Smooth muscle cell (in vitro differentiated cells): ENCODE data around the gene HCRTR1. TPM values are rescaled to one million over a fixed set of nuclear protein-coding genes. Genes with fewer than 3 reads are reported as not detected.
A peak's percentile ranks its signal among the peaks of the same experiment; 100 is the strongest.

Experiments used
- DNase-seq: peaks from one replicate; lab custom pipeline; 2025; ENCODE audit not compliant: unreplicated experiment; lab: John Stamatoyannopoulos, UW
- H2AFZ ChIP-seq: fragments of 200-600 bp; sonication (generic); 2 replicates; pipeline ENCODE4 v1.6.0; 2016; ENCODE audit warnings: antibody characterized with exemption, low read depth, mild to moderate bottlenecking
- H3F3A ChIP-seq: fragments of 200-600 bp; sonication (generic); 2 replicates; pipeline ENCODE4 v1.6.0; 2017; ENCODE audit warnings: antibody characterized with exemption, low read depth
- H3K27ac ChIP-seq: fragments of 200-600 bp; sonication (generic); 2 replicates; pipeline ENCODE4 v1.5.1; 2016; ENCODE audit warnings: low read depth, mild to moderate bottlenecking
- H3K27me3 ChIP-seq: fragments of 200-600 bp; sonication (generic); 2 replicates; pipeline ENCODE4 v1.6.1; 2016; ENCODE audit warnings: low read depth, mild to moderate bottlenecking
- H3K36me3 ChIP-seq: fragments of 200-600 bp; sonication (generic); 2 replicates; pipeline ENCODE4 v1.5.1; 2016; ENCODE audit warnings: low read depth
- H3K4me1 ChIP-seq: fragments of 200-600 bp; sonication (generic); 2 replicates; pipeline ENCODE4 v1.5.1; 2016; ENCODE audit warnings: low read depth
- H3K4me2 ChIP-seq: fragments of 200-600 bp; sonication (generic); 2 replicates; pipeline ENCODE4 v1.6.0; 2016; ENCODE audit warnings: mild to moderate bottlenecking
- H3K4me3 ChIP-seq: fragments of 200-600 bp; sonication (generic); 2 replicates; pipeline ENCODE4 v1.5.1; 2016; ENCODE audit warnings: mild to moderate bottlenecking
- H3K79me2 ChIP-seq: fragments of 200-600 bp; sonication (generic); 2 replicates; pipeline ENCODE4 v1.6.0; 2016; ENCODE audit warnings: low read depth, mild to moderate bottlenecking
- H3K9ac ChIP-seq: fragments of 200-600 bp; sonication (generic); 2 replicates; pipeline ENCODE4 v1.6.0; 2016; ENCODE audit warnings: low read depth
- H3K9me3 ChIP-seq: fragments of 200-600 bp; sonication (generic); replicated peaks from 2 replicates; pipeline ENCODE4 v1.5.1; 2016; ENCODE audit warnings: low read depth
- H4K20me1 ChIP-seq: fragments of 200-600 bp; sonication (generic); 2 replicates; pipeline ENCODE4 v1.6.0; 2016; ENCODE audit warnings: low read depth
- CTCF ChIP-seq: fragments of 200-600 bp; sonication (generic); IDR thresholded peaks from 2 replicates; pipeline ENCODE4 v1.5.1; 2017; ENCODE audit warnings: borderline replicate concordance, mild to moderate bottlenecking, antibody characterized with exemption; ENCODE audit not compliant: insufficient read depth, poor library complexity, severe bottlenecking
- WGBS: methylation state at CpG from one replicate; pipeline ENCODE4 v1.1.7; 2016; ENCODE audit warnings: low lambda C conversion rate; 5-methylcytosine and 5-hydroxymethylcytosine counted together
- polyA plus RNA-seq: library from polyadenylated mRNA; unstranded; fragments of >200 nt; fragmentation: Nextera tagmentation; extraction: Ambion mirVana; gene quantifications from 2 replicates; pipeline ENCODE4 v1.2.1, GENCODE V29; 2016
- total RNA-seq: library from RNA; depleted of rRNA; stranded (reverse); fragments of >200 nt; gene quantifications from 2 replicates; pipeline ENCODE4 v1.2.3, GENCODE V29; 2014

The HCRTR1 gene
- total and polyA plus RNA-seq, 2 experiments from 2014 or later = 2.0 TPM; not detected in 1

GRCh38 chr1:31651766-31652165 is 34.3 kb downstream of the HCRTR1 start:
- Histone ChIP-seq H3K9ac (no peak overlapping the region), H3K4me2 (no peak overlapping the region), H2AFZ (no peak overlapping the region), H3K79me2 (no peaks in the 10 kb centered on the region), H3K4me1 (no peaks in the 10 kb centered on the region), H3K27me3 (no peaks in the 10 kb centered on the region), H3K27ac (peak overlapping the region; percentile 57), H3K9me3 (no peaks in the 10 kb centered on the region), H4K20me1 (no peaks in the 10 kb centered on the region), H3K36me3 (no peaks in the 10 kb centered on the region), H3F3A (peaks cover 28% of the 10 kb centered on the region), H3K4me3 (no peak overlapping the region)
- DNase-seq = no peak
- WGBS = 75% methylated on average over 6 of the region's 6 CpGs
- no peak for TF ChIP-seq CTCF

- Histone ChIP-seq H3K27ac (no peak overlapping the region), H3K4me1 (no peaks in the 10 kb centered on the region), H3K9ac (no peak overlapping the region), H3K9me3 (no peaks in the 10 kb centered on the region), H3K79me2 (no peaks in the 10 kb centered on the region), H3K27me3 (no peaks in the 10 kb centered on the region), H3F3A (peaks cover 28% of the 10 kb centered on the region), H2AFZ (no peak overlapping the region), H3K4me2 (no peak overlapping the region), H3K36me3 (no peaks in the 10 kb centered on the region), H3K4me3 (no peak overlapping the region), H4K20me1 (no peaks in the 10 kb centered on the region)
- 88% methylated on average over 4 of the region's 4 CpGs for WGBS
- no peak for DNase-seq
- no peak for TF ChIP-seq CTCF
These were observed 35.5 kb downstream of the HCRTR1 start for GRCh38 chr1:31652891-31653499.

GRCh38 chr1:31653717-31654473 is 36.4 kb downstream of the HCRTR1 start:
- Histone ChIP-seq H3K9ac (no peak overlapping the region), H3K27me3 (no peaks in the 10 kb centered on the region), H4K20me1 (no peaks in the 10 kb centered on the region), H3K9me3 (no peaks in the 10 kb centered on the region), H3K4me3 (no peak overlapping the region), H3K4me1 (no peaks in the 10 kb centered on the region), H3K36me3 (no peaks in the 10 kb centered on the region), H3F3A (peaks cover 28% of the 10 kb centered on the region), H3K79me2 (no peaks in the 10 kb centered on the region), H3K27ac (no peak overlapping the region), H2AFZ (no peak overlapping the region), H3K4me2 (no peak overlapping the region)
- TF ChIP-seq CTCF = no peak
- DNase-seq = no peak
- 96% methylated on average over 12 of the region's 12 CpGs for WGBS

GRCh38 chr1:31654474-31654776 is 36.9 kb downstream of the HCRTR1 start:
- Histone ChIP-seq H3K27me3 (no peaks in the 10 kb centered on the region), H3F3A (peaks cover 28% of the 10 kb centered on the region), H4K20me1 (no peaks in the 10 kb centered on the region), H3K9me3 (no peaks in the 10 kb centered on the region), H3K27ac (no peak overlapping the region), H2AFZ (no peak overlapping the region), H3K36me3 (no peaks in the 10 kb centered on the region), H3K4me3 (no peak overlapping the region), H3K79me2 (no peaks in the 10 kb centered on the region), H3K4me1 (no peaks in the 10 kb centered on the region), H3K4me2 (no peak overlapping the region), H3K9ac (no peak overlapping the region)
- no peak for TF ChIP-seq CTCF
- 95% methylated on average over 5 of the region's 5 CpGs for WGBS
- DNase-seq = no peak
